ENCODE results near the gene EVC. TPM values are rescaled to one million over a fixed set of nuclear protein-coding genes. Genes with fewer than 3 reads are reported as not detected.
"Not testable (repeated sequence)": the region's sequence is repeated elsewhere in the genome, so short reads cannot be mapped to it uniquely, and the experiment has no call there.

The EVC gene
- total and polyA plus RNA-seq, 2 of the 8 experiments (the other 6 are each of a cell fraction or from before 2014, with no cell fraction given) = 2.6 to 9.8 TPM

GRCh38 chr4:5837483-5837882 is 126.5 kb downstream of the EVC start:
- not testable (repeated sequence) for H4K5ac ChIP-seq (ENCODE audit: insufficient read length, low read depth, low read length); H3K9ac ChIP-seq (replicated peaks in 1 of 4; ENCODE audit: extremely low read depth in 1 of 4, low read depth in 3 of 4, low read length in 3 of 4); H3K56ac ChIP-seq (replicated peaks; ENCODE audit: insufficient read length, low read depth, low read length); H3K18ac ChIP-seq (ENCODE audit: extremely low read depth, low read length); H4K20me1 ChIP-seq (replicated peaks in 1 of 2; ENCODE audit: control insufficient read depth in 1 of 2, insufficient read depth in 2 of 2, low read length in 2 of 2); H3K4me1 ChIP-seq (replicated peaks in 1 of 4; ENCODE audit: control insufficient read depth in 3 of 4, insufficient read depth in 4 of 4, low read length in 3 of 4); H3K4me3 ChIP-seq (ENCODE audit: extremely low read depth in 1 of 4, insufficient read depth in 2 of 4, low read depth in 3 of 4, low read length in 4 of 4); H3K79me2 ChIP-seq (ENCODE audit: control insufficient read depth in 1 of 2, insufficient read depth in 2 of 2, low read length in 2 of 2); H3K4ac ChIP-seq (replicated peaks; ENCODE audit: insufficient read length, low read depth, low read length); H2BK120ac ChIP-seq (replicated peaks; ENCODE audit: low read depth, low read length); H2BK20ac ChIP-seq (ENCODE audit: low read length); H4K8ac ChIP-seq (ENCODE audit: extremely low read depth, insufficient read depth, low read length); FAIRE-seq; H3K14ac ChIP-seq (ENCODE audit: insufficient read length); H2AFZ ChIP-seq (ENCODE audit: low read length); H3K4me2 ChIP-seq (ENCODE audit: insufficient read depth in 1 of 2, low read depth in 2 of 2, low read length in 2 of 2); H3K9me3 ChIP-seq (ENCODE audit: insufficient read depth in 2 of 2, low read depth in 1 of 2, low read length in 1 of 2); H2BK12ac ChIP-seq (ENCODE audit: low read depth, low read length); H3K27ac ChIP-seq (ENCODE audit: low read depth, low read length); H3K23me2 ChIP-seq (ENCODE audit: low read depth, low read length); H2AK5ac ChIP-seq (ENCODE audit: low read depth, low read length); H3K23ac ChIP-seq (ENCODE audit: insufficient read length); H2BK5ac ChIP-seq (ENCODE audit: low read depth, low read length); H4K91ac ChIP-seq (replicated peaks; ENCODE audit: insufficient read length, low read length); H3K27me3 ChIP-seq (replicated peaks in 1 of 4; ENCODE audit: control insufficient read depth in 3 of 4, extremely low read depth in 1 of 4, insufficient read depth in 3 of 4, low read length in 3 of 4); H2BK15ac ChIP-seq (ENCODE audit: low read length); DNase-seq (ENCODE audit: low read depth in 1 of 2, low spot score in 2 of 2); H3K79me1 ChIP-seq (ENCODE audit: low read depth, low read length)
- H3K36me3 ChIP-seq (ENCODE audit: control insufficient read depth in 2 of 4, insufficient read depth in 4 of 4, low read length in 3 of 4) = peaks cover 12 to 56% (median 48%) of the 10 kb centered on the region in 4 experiments
- ChIA-PET CTCF (ENCODE audit: partially characterized antibody) (interaction anchor here (0.7 to 4.0 kb wide), 3 partner anchors 14 to 97 kb away, joined by 4 to 21 read pairs (median 4); no protein-coding TSS in a partner anchor), POLR2A (ENCODE audit: partially characterized antibody) (interaction anchor here (0.6 kb wide), 1 partner anchor 114 kb away, joined by 3 read pairs; no protein-coding TSS in a partner anchor)
- 92% methylated on average over 4 of the region's 6 CpGs; no CpG with 5 or more reads in 1 of the 2 experiments for WGBS, 2 experiments (ENCODE audit: extremely low coverage in 1 of 2, insufficient coverage in 1 of 2, insufficient read length in 1 of 2, insufficient replicate concordance in 2 of 2, low coverage in 1 of 2, low lambda C conversion rate in 2 of 2, missing lambda C conversion rate in 1 of 2)

Data from H1 (cell line).